8988T (cell line): Measurements from ENCODE around the gene SORCS3.

Experiments
- DNase-seq: peaks from one replicate; pipeline ENCODE4 v3.0.0; 2011

SORCS3 gene

DNA sequence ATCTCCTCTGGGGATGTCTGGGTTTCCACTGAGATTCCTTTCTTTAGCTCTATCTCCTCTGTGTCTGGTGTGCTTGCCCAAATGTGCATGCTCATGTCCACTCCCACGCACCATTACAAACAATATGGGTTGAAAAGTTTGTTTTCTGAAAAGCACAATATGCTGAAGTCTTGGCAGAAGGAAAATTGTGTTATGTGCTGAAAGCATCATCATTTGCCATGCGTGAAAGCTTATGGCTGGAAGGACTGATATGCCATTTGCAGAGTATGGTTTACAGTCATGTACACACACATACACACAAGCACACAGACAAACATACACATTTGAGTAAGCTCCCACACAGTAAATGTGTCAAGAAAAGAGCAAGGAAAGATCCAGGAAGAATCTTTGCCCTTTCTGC, 231.6 kb downstream of the SORCS3 start:
- DNase-seq = no peak

DNA sequence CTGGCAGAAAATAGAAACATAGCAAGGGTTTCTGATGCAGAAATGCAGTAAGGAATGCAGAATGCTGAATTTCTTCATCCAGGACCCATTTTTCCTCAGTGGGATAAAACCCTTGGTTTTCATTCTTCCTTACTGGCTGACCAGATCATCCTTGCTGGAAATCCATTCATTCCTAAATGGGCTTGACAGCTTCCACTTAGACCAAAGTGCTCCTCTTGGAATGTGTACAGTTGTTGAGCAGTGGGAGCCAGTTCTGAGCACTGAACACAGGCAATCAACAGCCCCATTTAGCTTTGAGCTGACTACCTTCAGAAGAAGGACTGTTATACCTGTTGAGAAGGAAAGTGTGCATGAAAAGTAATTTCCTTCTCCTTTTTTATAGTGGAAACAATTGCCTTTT, 232.1 kb downstream of the SORCS3 start:
- DNase-seq = no peak

DNA sequence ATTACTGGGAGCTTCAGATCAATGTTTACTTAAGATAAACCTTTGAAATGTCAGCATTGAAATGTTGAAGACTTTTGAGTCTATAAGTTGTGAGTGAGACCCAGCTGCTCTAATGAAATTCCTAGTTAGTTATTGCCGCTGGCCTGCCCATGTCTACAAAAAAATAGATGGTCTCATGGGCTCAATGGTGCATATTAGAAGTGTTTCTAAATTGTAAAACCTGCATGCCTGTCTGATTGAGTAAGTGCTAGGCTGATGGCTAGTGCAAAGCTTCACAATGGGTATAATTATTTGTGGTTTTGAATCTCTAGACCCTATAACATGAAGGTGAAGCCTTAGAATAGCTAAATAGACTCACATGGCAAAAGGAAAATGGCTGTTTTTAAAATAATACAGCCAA, 234.5 kb downstream of the SORCS3 start:
- no peak for DNase-seq

GRCh38 chr10:104880624-104881398, 239.7 kb downstream of the SORCS3 start:
- DNase-seq = no peak

GRCh38 chr10:104881740-104882139, 240.7 kb downstream of the SORCS3 start:
- DNase-seq = no peak

DNA sequence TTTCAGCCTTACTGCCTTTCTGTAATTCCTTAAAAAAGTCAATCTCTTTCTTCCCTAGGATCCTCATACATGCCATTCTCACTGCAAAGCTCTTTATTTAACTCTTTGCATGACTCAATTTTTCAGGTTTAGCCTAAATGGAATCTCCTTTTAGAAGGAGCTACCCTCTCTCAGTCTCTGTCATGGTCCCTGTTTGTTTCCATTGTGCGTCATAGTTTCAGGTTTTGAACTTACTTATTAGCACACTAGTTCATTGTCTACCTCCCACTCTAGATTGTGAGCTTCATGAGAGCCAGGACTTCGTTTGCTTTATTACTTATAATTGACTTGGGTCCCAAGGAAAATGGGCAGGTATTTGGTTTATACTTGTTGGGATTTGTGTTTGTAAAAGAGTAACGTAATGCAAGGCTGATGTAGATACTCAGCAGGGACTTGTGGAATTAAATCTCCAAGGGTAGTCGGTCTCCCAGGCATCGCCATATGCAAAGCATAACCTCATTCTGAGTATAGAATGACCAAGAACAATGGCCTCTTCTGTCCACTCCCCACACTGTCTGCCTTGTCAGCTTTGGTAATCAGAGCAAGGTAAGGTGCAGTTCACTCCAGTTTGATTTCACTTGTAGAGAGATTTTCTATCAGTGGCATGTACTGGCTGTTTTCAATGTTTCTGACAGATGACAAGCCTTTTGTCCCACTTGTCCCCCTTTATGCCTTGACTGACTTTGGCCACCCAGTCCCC, 252.0 kb downstream of the SORCS3 start:
- DNase-seq = no peak

- no peak for DNase-seq
Measured at GRCh38 chr10:104893701-104894100, 252.6 kb downstream of the SORCS3 start.

DNA sequence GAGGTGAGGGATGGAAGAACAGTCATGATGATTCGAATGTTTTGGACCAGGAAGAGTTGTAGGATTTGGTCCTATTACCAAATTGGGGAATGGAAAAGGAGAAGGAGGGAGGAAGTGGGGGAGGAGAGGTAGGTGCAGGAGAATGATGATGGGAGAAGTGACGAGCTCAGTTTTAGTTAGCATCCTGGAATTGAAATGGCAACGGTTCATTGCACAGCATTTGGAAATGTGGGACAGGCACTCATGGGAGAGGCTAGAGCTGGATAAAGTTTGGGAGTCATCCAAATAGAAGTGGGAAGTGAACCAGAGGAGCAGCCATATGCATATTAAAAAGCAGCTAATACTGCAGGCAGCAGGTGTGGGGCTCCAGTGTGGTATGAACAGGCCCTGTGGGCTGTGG, 253.6 kb downstream of the SORCS3 start:
- DNase-seq = no peak

DNA sequence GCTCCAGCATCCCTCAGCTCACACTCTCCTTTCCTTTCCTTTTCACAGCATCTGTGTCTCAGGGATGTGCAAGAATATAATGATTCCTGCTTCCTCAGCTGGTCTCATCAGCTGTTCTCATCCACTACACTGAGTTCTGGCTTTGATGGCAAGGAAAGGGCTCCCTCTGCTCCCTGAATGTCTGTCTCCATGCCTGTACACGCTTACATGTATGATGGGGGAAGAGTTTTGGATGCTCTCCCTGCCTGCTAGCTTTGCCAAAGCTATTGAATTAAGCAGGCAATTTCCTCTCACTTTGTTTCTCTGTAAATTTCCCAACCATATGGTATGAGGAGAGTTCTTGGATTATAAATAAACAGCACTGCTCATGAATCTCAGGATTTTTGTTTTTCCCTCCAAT, 254.5 kb downstream of the SORCS3 start:
- no peak for DNase-seq

GRCh38 chr10:104895981-104896380, 254.9 kb downstream of the SORCS3 start:
- no peak for DNase-seq

DNA sequence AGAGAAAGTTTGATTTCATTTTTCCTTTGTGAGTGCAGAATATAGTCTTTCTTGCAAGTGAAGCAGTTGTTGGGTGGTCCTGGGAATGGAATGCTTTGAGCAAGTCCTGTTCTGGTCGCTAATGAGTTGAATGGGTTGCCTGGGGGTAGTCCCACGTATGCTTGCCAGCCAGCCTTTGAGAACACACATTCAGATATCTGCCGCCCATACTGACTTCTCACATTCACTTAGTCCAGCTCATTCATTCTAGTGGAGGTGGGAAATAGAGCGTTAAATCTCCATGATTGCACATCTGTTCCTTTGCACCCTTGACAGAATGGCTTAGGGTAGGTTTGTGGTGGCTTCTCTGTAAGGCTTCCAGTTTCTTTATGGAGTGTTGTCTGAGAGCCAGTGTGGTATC, 256.6 kb downstream of the SORCS3 start:
- DNase-seq = no peak

GRCh38 chr10:104899779-104900178, 258.7 kb downstream of the SORCS3 start:
- DNase-seq = no peak

DNA sequence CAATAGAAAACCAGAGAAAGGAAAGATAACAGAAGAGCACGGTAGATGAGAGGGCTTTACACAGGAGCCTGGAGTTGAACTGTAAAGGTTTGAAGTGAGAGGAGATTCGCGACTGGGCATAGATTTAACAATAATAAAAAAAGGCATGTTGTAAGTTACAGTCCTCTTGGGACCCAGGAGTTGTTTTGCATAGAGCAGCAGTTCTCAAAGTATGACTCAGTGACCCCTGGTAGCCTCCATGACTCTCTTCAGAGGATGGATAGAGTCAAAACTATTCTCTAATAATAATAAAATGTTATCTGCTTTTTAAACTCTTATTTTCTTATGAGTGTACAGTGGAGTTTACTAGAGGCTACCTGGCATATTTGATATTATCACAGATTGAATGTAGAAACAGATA, 262.3 kb downstream of the SORCS3 start:
- no peak for DNase-seq

- no peak for DNase-seq
Measured at GRCh38 chr10:104904753-104905323, 263.7 kb downstream of the SORCS3 start.

DNA sequence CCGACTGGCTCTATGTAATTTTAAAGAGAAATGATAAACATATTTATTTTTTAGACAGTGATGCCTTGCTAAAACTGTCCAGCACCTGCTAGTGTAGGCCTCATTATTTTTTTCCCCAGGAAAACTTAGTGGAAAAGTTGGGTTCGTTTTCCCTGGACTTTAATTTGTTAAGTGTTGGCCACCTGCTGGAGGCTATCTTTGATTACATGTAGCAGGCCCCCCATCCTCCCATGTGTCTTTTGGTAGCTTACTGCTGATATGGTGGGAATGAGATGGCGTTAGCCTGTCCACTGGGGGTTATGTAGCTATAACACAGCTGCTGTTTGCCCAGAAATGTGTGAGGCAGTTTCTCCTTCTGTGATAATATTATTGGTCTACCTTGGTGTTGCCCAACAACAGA, 265.0 kb downstream of the SORCS3 start:
- no peak for DNase-seq

- no peak for DNase-seq
Measured at GRCh38 chr10:104907521-104907920, 266.4 kb downstream of the SORCS3 start.

DNA sequence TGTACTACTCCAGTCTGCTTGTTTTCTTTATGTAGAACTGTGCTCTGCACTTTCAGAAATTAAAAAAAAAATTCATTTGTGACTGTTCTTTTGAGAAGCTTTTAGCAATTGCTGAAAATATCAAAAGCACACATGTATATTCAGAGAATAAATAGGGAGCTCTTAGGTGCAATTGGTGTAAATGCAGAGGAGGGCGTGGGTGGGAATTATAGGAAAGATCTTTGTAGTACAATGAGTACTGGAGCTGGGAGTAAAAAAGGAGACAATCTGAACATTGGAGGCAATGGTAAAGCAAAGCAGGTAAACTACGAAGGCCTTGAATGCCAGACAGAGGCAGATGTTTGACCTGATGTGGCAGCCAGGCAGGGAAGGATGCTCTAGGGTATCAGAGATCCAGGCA, 267.5 kb downstream of the SORCS3 start:
- DNase-seq = no peak

GRCh38 chr10:104910712-104911111, 269.6 kb downstream of the SORCS3 start:
- no peak for DNase-seq

DNA sequence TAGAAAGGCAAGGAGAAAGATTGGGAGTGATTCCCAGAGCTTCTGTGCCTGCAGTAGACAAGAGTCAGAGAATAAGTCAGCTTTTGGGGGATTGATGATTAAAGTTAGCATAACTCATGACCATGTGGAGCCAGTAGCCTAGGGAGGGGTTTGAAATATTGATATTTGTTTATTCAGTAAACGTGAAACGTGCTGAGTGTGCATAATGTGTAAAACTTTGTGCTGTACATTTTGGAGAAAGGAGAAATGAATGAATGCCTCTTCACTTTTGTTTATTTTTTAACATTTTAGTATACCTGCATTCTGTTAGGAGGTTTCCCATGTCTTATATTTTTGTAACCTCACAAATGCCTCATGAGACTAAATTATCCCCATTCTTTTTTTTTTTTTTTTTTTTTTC, 272.3 kb downstream of the SORCS3 start:
- DNase-seq = no peak

DNA sequence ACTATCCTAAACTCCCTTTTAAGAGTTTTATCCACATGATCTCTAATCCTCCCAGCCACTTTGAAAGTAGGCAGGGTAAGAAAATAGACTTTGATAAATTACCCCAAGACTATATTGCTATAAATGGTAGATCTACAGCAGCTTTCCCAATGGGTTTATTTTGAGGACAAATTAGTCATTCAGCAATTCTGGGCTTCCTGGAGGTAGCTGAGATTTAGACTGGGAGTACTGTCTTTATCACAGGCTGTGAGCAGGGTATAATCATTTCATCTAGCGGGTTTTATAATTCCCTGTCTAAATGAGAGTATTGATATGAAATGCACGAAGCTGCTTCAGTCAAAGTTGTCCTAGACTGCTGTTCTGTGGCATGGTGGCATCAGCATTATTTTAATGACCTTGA, 279.4 kb downstream of the SORCS3 start:
- DNase-seq = no peak

DNA sequence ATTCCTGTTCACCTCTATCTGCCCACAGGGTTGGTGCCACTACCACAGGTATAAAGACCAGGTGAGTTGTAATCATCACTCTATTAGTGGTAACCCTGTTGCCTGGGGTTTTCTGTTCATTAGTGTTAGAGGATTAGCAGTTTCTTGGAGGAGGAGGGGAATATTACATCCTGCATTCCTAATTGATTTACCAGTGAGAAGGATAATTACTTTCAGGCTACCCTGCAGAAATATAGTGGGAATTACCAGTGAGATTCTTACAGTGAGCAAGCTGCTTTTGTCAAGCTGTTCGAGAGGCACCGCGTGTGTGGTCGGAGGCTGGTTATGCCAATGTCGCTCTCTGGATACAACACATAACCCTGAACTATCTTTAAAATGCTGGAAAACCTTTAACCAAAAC, 280.7 kb downstream of the SORCS3 start:
- DNase-seq = no peak

DNA sequence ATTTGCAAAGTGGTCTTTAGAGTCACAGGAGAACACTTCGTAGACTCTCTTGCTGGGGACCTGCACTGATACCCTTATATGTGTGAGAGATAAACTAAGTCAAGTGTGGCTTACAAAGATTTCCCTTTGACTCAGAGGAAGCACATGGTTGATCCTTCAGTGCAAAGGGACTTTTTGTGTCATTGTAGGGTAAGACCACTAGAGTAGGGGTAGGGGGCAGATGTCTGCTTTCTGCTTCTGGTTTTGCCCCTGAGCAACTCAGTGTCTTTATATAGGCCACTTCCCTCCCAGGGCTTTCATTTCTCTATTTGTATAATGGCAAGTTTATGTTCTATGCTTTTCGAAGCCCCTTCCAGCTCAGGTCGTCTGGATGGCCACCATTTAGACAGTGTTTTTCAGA, 281.7 kb downstream of the SORCS3 start:
- DNase-seq = no peak

- DNase-seq = no peak
Measured at GRCh38 chr10:104923501-104923900, 282.4 kb downstream of the SORCS3 start.

DNA sequence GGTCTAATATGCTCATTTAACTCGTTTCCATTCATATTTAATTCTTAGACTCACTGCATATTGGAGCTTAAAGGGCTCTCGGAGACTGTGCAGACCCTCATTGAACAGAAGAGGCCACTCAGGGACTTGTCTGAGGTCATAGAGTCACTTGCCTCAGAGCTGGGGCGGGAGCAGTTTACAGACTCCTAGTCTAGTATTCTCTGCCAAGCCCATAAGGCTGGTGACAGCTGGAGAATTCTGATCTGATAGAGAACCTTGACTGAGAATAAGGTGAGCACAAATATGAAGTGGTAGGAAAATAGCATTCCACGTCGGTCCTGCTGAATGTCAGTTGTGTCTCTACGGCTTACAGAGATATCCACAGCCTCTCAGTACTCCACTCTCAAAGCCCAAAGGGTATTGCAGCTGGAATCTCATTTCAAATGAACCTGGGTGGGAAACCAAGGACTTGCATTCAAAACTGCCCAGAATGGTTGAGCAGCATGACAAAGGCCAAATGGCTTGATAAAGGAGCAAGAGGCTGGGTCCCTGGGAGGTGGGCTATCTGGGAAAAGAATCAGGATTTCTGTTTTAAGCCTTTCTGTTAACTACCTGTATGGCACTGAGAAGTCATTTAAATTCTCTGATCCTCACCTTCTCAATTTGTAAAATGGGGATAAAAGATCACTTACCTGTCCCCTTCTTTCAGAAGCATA, 283.2 kb downstream of the SORCS3 start:
- DNase-seq = no peak
